ENCODE data around the gene CLDN24. TPM values are rescaled to one million over a fixed set of nuclear protein-coding genes. Genes with fewer than 3 reads are reported as not detected.

CLDN24 gene
- total RNA-seq, 1 donor from 2014 or later: not detected

Other genes starting within 250 kb of the CLDN24 start
- 46.2 and 47.1 TPM in 2 replicates for gene WWC2, start 223.2 kb downstream of the CLDN24 start, total RNA-seq
- gene CLDN22, start 2.1 kb downstream of the CLDN24 start, total RNA-seq: not detected in 2 replicates
- 25.5 and 36.8 TPM in 2 replicates for gene CDKN2AIP, start 122.2 kb upstream of the CLDN24 start, total RNA-seq
- 10.7 and 32.4 TPM in 2 replicates for gene ING2, start 182.6 kb upstream of the CLDN24 start, total RNA-seq

Data from epithelial cell of proximal tubule (primary cell).